GM12878 (cell line): ENCODE data around the gene ZNF554.

Experiments used
- ETV6 ChIP-seq, 2 experiments: fragments of 450-650 bp in 1 of 2; IDR thresholded peaks in 1 of 2; conservative IDR thresholded peaks in 1 of 2; 2 replicates each; pipeline ENCODE4 v1.6.1; 2014; ENCODE audit warnings: antibody characterized with exemption in 1 of 2, borderline replicate concordance in 1 of 2, low read depth in 1 of 2, mild to moderate bottlenecking in 1 of 2, moderate library complexity in 1 of 2
- HDAC2 ChIP-seq: fragments of 200-600 bp; sonication (generic); IDR thresholded peaks from 2 replicates; pipeline ENCODE4 v1.6.1; 2017
- RAD51 ChIP-seq: fragments of 450-650 bp; IDR thresholded peaks from 2 replicates; pipeline ENCODE4 v1.6.1; 2016; ENCODE audit warnings: moderate library complexity, mild to moderate bottlenecking, inconsistent platforms
- TAF1 ChIP-seq: IDR thresholded peaks from 2 replicates; pipeline ENCODE4 v1.6.1; 2011; ENCODE audit warnings: mild to moderate bottlenecking, low read depth, low read length, borderline replicate concordance
- TARDBP ChIP-seq: IDR thresholded peaks from 2 replicates; pipeline ENCODE4 v1.6.1; 2016; ENCODE audit warnings: borderline replicate concordance
- YBX1 ChIP-seq: fragments of 450-650 bp; IDR thresholded peaks from 2 replicates; pipeline ENCODE4 v1.6.1; 2016; ENCODE audit warnings: antibody characterized with exemption
- TF ChIP-seq, protein P1 (sequence below): fragments of 450-650 bp; IDR thresholded peaks from 2 replicates; pipeline ENCODE4 v1.6.1; 2017; ENCODE audit warnings: mild to moderate bottlenecking
- TF ChIP-seq, protein P2 (sequence below), 3 experiments: IDR thresholded peaks in 2 of 3; conservative IDR thresholded peaks in 1 of 3; 2 replicates each; pipeline ENCODE4 v1.5.1; 2011; ENCODE audit warnings: low read depth in 3 of 3, low read length in 3 of 3, mild to moderate bottlenecking in 3 of 3, control low read depth in 2 of 3, moderate library complexity in 2 of 3, inconsistent platforms in 1 of 3, mixed read lengths in 1 of 3; ENCODE audit not compliant: control insufficient read depth in 2 of 3, insufficient read depth in 1 of 3; ENCODE audit errors: extremely low read depth in 1 of 3

DNA sequence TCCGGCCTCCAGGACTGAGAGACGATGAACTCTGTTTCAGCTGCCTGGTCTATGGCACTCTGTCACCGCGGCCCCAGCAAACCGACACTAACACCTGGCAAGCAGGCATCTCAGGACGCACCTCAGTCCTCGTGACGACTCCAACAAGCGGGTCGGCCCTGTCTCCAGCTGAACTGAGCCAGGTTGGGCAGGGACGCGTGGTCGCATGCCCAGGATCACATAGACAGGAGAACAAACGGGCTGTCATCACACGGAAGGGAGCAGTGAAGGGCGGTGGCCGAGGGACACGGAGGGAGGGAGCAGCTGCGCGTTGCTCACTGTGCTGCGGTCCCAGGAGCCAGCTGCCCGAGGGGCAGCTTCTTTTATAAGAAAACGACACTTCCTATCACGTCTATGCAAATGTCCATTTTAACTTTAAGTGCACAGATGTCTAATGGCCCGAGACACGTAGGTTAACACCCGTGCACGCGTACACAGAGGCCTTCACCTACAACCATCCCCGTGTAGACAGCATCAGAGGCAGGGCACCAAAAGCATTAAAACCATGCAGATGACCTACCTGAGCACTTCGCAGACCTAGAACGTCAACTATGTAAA, 45.5 kb upstream of the ZNF554 start:
- TF ChIP-seq TAF1 (no peak), TARDBP (no peak), ETV6 (conservative IDR thresholded peaks at IDR 0.05 in 1 of 2, IDR thresholded peaks at IDR 0.05 in 1 of 2; ENCODE audit: borderline replicate concordance in 1 of 2, low read depth in 1 of 2) (no peak), HDAC2 (no peak), YBX1 (no peak), RAD51 (no peak)
- TF ChIP-seq, protein P1, sequence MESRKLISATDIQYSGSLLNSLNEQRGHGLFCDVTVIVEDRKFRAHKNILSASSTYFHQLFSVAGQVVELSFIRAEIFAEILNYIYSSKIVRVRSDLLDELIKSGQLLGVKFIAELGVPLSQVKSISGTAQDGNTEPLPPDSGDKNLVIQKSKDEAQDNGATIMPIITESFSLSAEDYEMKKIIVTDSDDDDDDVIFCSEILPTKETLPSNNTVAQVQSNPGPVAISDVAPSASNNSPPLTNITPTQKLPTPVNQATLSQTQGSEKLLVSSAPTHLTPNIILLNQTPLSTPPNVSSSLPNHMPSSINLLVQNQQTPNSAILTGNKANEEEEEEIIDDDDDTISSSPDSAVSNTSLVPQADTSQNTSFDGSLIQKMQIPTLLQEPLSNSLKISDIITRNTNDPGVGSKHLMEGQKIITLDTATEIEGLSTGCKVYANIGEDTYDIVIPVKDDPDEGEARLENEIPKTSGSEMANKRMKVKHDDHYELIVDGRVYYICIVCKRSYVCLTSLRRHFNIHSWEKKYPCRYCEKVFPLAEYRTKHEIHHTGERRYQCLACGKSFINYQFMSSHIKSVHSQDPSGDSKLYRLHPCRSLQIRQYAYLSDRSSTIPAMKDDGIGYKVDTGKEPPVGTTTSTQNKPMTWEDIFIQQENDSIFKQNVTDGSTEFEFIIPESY = no peak
- TF ChIP-seq, protein P2, sequence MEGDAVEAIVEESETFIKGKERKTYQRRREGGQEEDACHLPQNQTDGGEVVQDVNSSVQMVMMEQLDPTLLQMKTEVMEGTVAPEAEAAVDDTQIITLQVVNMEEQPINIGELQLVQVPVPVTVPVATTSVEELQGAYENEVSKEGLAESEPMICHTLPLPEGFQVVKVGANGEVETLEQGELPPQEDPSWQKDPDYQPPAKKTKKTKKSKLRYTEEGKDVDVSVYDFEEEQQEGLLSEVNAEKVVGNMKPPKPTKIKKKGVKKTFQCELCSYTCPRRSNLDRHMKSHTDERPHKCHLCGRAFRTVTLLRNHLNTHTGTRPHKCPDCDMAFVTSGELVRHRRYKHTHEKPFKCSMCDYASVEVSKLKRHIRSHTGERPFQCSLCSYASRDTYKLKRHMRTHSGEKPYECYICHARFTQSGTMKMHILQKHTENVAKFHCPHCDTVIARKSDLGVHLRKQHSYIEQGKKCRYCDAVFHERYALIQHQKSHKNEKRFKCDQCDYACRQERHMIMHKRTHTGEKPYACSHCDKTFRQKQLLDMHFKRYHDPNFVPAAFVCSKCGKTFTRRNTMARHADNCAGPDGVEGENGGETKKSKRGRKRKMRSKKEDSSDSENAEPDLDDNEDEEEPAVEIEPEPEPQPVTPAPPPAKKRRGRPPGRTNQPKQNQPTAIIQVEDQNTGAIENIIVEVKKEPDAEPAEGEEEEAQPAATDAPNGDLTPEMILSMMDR (IDR thresholded peaks at IDR 0.05 in 2 of 3, conservative IDR thresholded peaks at IDR 0.05 in 1 of 3; ENCODE audit: control insufficient read depth in 2 of 3, extremely low read depth in 1 of 3, insufficient read depth in 1 of 3, low read depth in 3 of 3, low read length in 3 of 3) = no peak
